Endothelial cell of umbilical vein (primary cell): ENCODE measurements around the gene USP47. TPM values are rescaled to one million over a fixed set of nuclear protein-coding genes. Genes with fewer than 3 reads are reported as not detected.
"Not testable (repeated sequence)": the region's sequence is repeated elsewhere in the genome, so short reads cannot be mapped to it uniquely, and the experiment has no call there.

Source experiments
- BruUV-seq: library from RNA; stranded (reverse); fragments of 400-500 nt; replicated peaks from 2 replicates; lab custom pipeline; 2021; lab: Mats Ljungman, UMichigan
- CTCF ChIA-PET: fragments of 300-600, 350-600 bp; sonication (Branson Sonifier 250); formaldehyde crosslinking; loops from one replicate; lab custom pipeline; 2021; ENCODE audit warnings: antibody characterized with exemption, inconsistent platforms; lab: Charles Lee
- POLR2A ChIA-PET: fragments of 300-600, 350-600 bp; sonication (Branson Sonifier 250); formaldehyde crosslinking; loops from one replicate; lab custom pipeline; 2021; ENCODE audit warnings: antibody characterized with exemption, inconsistent platforms; lab: Charles Lee
- DNase-seq: peaks from one replicate; pipeline ENCODE4 v3.0.0-alpha.2; 2011; ENCODE audit warnings: low read depth, low spot score
- FAIRE-seq: peaks from 2 replicates; lab custom pipeline; 2011; peaks lifted over from hg19 to GRCh38; lab: Jason Lieb, UNC
- H2AFZ ChIP-seq: 2 replicates; pipeline ENCODE4 v1.6.0; 2012; ENCODE audit warnings: low read depth, low read length, control low read depth, inconsistent platforms
- H3K27ac ChIP-seq: 2 replicates; pipeline ENCODE4 v1.5.1; 2011; ENCODE audit warnings: low read depth, mild to moderate bottlenecking, control low read depth, low read length, moderate library complexity; ENCODE audit not compliant: insufficient read depth
- H3K27me3 ChIP-seq, 2 experiments: 2 replicates each; pipeline versions ENCODE4 v1.6.0 to v1.6.1; 2011; ENCODE audit warnings: low read length in 2 of 2, mixed read lengths in 1 of 2; ENCODE audit not compliant: control insufficient read depth in 2 of 2, insufficient read depth in 2 of 2
- H3K36me3 ChIP-seq, 2 experiments: 2 replicates in 1 of 2; 3 replicates in 1 of 2; pipeline ENCODE4 v1.5.1; 2011; ENCODE audit warnings: low read length in 2 of 2, mild to moderate bottlenecking in 1 of 2, moderate library complexity in 1 of 2; ENCODE audit not compliant: control insufficient read depth in 2 of 2, insufficient read depth in 2 of 2; ENCODE audit errors: extremely low read depth in 1 of 2
- H3K4me1 ChIP-seq: 3 replicates; pipeline ENCODE4 v1.5.1; 2011; ENCODE audit warnings: mild to moderate bottlenecking, low read length; ENCODE audit not compliant: control insufficient read depth, insufficient read depth; ENCODE audit errors: extremely low read depth
- H3K4me2 ChIP-seq: 2 replicates; pipeline ENCODE4 v1.6.1; 2011; ENCODE audit warnings: low read length, control low read depth, mixed read lengths; ENCODE audit not compliant: insufficient read depth
- H3K4me3 ChIP-seq, 3 experiments: fragments of 200-600 bp in 1 of 3; sonication (generic), shearing (Covaris generic) in 1 of 3; replicated peaks in 1 of 3; 2 replicates each; pipeline ENCODE4 v1.5.1; 2011 to 2016; ENCODE audit warnings: control low read depth in 3 of 3, low read length in 3 of 3, mild to moderate bottlenecking in 2 of 3, inconsistent platforms in 1 of 3, low read depth in 1 of 3, moderate library complexity in 1 of 3; ENCODE audit not compliant: insufficient read depth in 1 of 3
- H3K79me2 ChIP-seq: 2 replicates; pipeline ENCODE4 v1.6.0; 2012; ENCODE audit warnings: low read length, inconsistent platforms; ENCODE audit not compliant: control insufficient read depth, insufficient read depth
- H3K9ac ChIP-seq: replicated peaks from 2 replicates; pipeline ENCODE3; 2011; ENCODE audit warnings: low read length, control low read depth; ENCODE audit not compliant: insufficient read depth; ENCODE audit errors: extremely low read depth
- H3K9me1 ChIP-seq: replicated peaks from 3 replicates; pipeline ENCODE4 v1.6.0; 2011; ENCODE audit warnings: mild to moderate bottlenecking, low read length; ENCODE audit not compliant: control insufficient read depth, insufficient read depth; ENCODE audit errors: extremely low read depth
- H3K9me3 ChIP-seq: replicated peaks from 2 replicates; pipeline ENCODE4 v1.5.1; 2012; ENCODE audit warnings: low read length, inconsistent platforms; ENCODE audit not compliant: control insufficient read depth, insufficient read depth
- H4K20me1 ChIP-seq: replicated peaks from 2 replicates; pipeline ENCODE3; 2011; ENCODE audit warnings: mild to moderate bottlenecking, low read length; ENCODE audit not compliant: control insufficient read depth, insufficient read depth; ENCODE audit errors: extremely low read depth
- EZH2 ChIP-seq: IDR thresholded peaks from 2 replicates; pipeline ENCODE4 v1.6.1; 2012; ENCODE audit warnings: borderline replicate concordance, low read depth, mild to moderate bottlenecking, moderate library complexity, low read length, inconsistent platforms; ENCODE audit not compliant: severe bottlenecking
- FOS ChIP-seq: IDR thresholded peaks from 2 replicates; pipeline ENCODE4 v1.6.1; 2011; ENCODE audit warnings: mild to moderate bottlenecking, low read length, moderate library complexity, borderline replicate concordance; ENCODE audit not compliant: insufficient read depth
- GATA2 ChIP-seq: IDR thresholded peaks from 2 replicates; pipeline ENCODE4 v1.7.0; 2011; ENCODE audit warnings: low read depth, mild to moderate bottlenecking, moderate library complexity, mixed read lengths, low read length; ENCODE audit not compliant: insufficient read length, insufficient read depth
- JUN ChIP-seq: IDR thresholded peaks from 2 replicates; pipeline ENCODE4 v1.6.1; 2011; ENCODE audit warnings: borderline replicate concordance, low read depth; ENCODE audit not compliant: insufficient read length, insufficient read depth
- MAX ChIP-seq: IDR thresholded peaks from 2 replicates; pipeline ENCODE4 v1.6.1; 2011; ENCODE audit not compliant: insufficient read depth, insufficient read length
- MYC ChIP-seq: IDR thresholded peaks from one replicate; pipeline ENCODE4 v1.6.1; 2011; ENCODE audit warnings: mild to moderate bottlenecking, low read depth, low read length
- POLR2A ChIP-seq: IDR thresholded peaks from 2 replicates; pipeline ENCODE4 v1.6.1; 2012; ENCODE audit warnings: low read depth, mild to moderate bottlenecking, control low read depth, low read length
- POLR2AphosphoS5 ChIP-seq: IDR thresholded peaks from 2 replicates; pipeline ENCODE4 v1.6.1; 2012; ENCODE audit warnings: low read depth, mild to moderate bottlenecking, control low read depth, low read length, moderate library complexity; ENCODE audit not compliant: insufficient read depth
- dilution Hi-C: fragments of 300-500 bp; cut with MboI; formaldehyde crosslinking; loops from one replicate; pipeline ENCODE4 v1.15.0; 2019; ENCODE audit warnings: low sequenced_read_pairs; ENCODE audit not compliant: extremely low pct_ligation_motif_present
- intact Hi-C: fragments of 100-400 bp; cut with micrococcal nuclease; formaldehyde crosslinking; loops from one replicate; pipeline ENCODE4 v1.10.0; 2022
- polyA plus RNA-seq, 4 experiments: library from polyadenylated mRNA; depleted of rRNA in 3 of 4; stranded (reverse) in 3 of 4; unstranded in 1 of 4; fragments of >200 nt; gene quantifications; 2 replicates each; pipeline versions ENCODE4 v1.2.1 to v1.2.3, GENCODE V29; 2011 to 2012; ENCODE audit warnings: missing spikeins in 1 of 4
- total RNA-seq: library from RNA; stranded (reverse); gene quantifications from 2 replicates; pipeline ENCODE4 v1.2.3, GENCODE V29; 2021
- TF ChIP-seq, protein P1 (sequence below), 2 donors: IDR thresholded peaks; 1 replicate in 1 of 2; 2 replicates in 1 of 2; pipeline ENCODE4 v1.5.1; 2011; ENCODE audit warnings: low read length in 2 of 2, mild to moderate bottlenecking in 2 of 2, moderate library complexity in 2 of 2, control low read depth in 1 of 2, inconsistent platforms in 1 of 2, low read depth in 1 of 2; ENCODE audit not compliant: insufficient read depth in 1 of 2; ENCODE audit errors: extremely low read depth in 1 of 2

USP47 gene
- total and polyA plus RNA-seq, 2 donors (not counting 3 experiments of a cell fraction or from before 2014, with no cell fraction given) = 7.8 to 38.0 TPM

GRCh38 chr11:11827272-11827671 is 14.5 kb upstream of the USP47 start:
- H2AFZ ChIP-seq = no peak overlapping the region
- H3K27ac ChIP-seq = no peak overlapping the region
- no peak for FAIRE-seq
- no peaks in the 10 kb centered on the region for H3K9me3 ChIP-seq
- dilution Hi-C loops = no loop called here
- no TSS peak for BruUV-seq
- no peak for TF ChIP-seq GATA2
- TF ChIP-seq EZH2 = no peak
- TF ChIP-seq MYC = no peak
- TF ChIP-seq POLR2A = no peak
- no peak for TF ChIP-seq FOS
- TF ChIP-seq, protein P1, sequence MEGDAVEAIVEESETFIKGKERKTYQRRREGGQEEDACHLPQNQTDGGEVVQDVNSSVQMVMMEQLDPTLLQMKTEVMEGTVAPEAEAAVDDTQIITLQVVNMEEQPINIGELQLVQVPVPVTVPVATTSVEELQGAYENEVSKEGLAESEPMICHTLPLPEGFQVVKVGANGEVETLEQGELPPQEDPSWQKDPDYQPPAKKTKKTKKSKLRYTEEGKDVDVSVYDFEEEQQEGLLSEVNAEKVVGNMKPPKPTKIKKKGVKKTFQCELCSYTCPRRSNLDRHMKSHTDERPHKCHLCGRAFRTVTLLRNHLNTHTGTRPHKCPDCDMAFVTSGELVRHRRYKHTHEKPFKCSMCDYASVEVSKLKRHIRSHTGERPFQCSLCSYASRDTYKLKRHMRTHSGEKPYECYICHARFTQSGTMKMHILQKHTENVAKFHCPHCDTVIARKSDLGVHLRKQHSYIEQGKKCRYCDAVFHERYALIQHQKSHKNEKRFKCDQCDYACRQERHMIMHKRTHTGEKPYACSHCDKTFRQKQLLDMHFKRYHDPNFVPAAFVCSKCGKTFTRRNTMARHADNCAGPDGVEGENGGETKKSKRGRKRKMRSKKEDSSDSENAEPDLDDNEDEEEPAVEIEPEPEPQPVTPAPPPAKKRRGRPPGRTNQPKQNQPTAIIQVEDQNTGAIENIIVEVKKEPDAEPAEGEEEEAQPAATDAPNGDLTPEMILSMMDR (IDR thresholded peaks at IDR 0.05; ENCODE audit: extremely low read depth in 1 of 2, insufficient read depth in 1 of 2, low read depth in 1 of 2, low read length in 2 of 2) = no peak
- no peak for TF ChIP-seq JUN
- no peak for TF ChIP-seq POLR2AphosphoS5
- no peak for TF ChIP-seq MAX
- H3K4me2 ChIP-seq = no peak overlapping the region
- DNase-seq = no peak
- ChIA-PET POLR2A (no interaction called here), CTCF (interaction anchor here (0.9 to 1.9 kb wide), 6 partner anchors 9 to 104 kb away, joined by 3 to 8 read pairs (median 4); no protein-coding TSS in a partner anchor)
- no peak overlapping the region for H3K9ac ChIP-seq
- H3K79me2 ChIP-seq = no peaks in the 10 kb centered on the region
- peaks cover 0 to 6% of the 10 kb centered on the region in 2 experiments for H3K27me3 ChIP-seq
- H3K4me1 ChIP-seq = no peaks in the 10 kb centered on the region
- H3K9me1 ChIP-seq = no peaks in the 10 kb centered on the region
- no peaks in the 10 kb centered on the region for H4K20me1 ChIP-seq
- no peaks in the 10 kb centered on the region for H3K36me3 ChIP-seq
- no peak overlapping the region for H3K4me3 ChIP-seq
- intact Hi-C loops = no loop called here

DNA sequence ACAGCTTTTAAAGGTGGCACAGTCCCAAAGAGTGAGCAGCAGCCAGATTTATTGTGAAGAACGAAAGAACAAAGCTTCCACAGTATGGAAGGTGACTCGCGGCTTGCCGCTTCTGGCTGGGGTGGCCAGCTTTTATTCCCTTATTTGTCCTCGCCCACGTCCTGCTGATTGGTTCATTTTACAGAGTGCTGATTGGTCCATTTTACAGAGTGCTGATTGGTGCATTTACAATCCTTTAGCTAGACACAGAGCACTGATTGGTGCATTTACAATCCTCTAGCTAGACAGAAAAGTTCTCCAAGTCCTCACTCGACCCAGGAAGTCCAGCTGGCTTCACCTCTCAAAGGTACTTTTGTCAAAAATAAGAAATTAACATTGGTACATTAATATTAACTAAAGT is 10.4 kb upstream of the USP47 start:
- H3K9me3 ChIP-seq, FAIRE-seq, CTCF ChIA-PET, intact Hi-C loops, H3K4me2 ChIP-seq, DNase-seq, H3K4me1 ChIP-seq, H3K4me3 ChIP-seq, BruUV-seq, H2AFZ ChIP-seq, dilution Hi-C loops, H3K9me1 ChIP-seq, H3K27ac ChIP-seq, H3K9ac ChIP-seq, H4K20me1 ChIP-seq, POLR2A ChIA-PET, H3K36me3 ChIP-seq, H3K79me2 ChIP-seq: not testable (repeated sequence)
- H3K27me3 ChIP-seq = peaks cover 1 to 12% of the 10 kb centered on the region in 2 experiments
